H1 (cell line): ENCODE data around the gene FADD. TPM values are rescaled to one million over a fixed set of nuclear protein-coding genes. Genes with fewer than 3 reads are reported as not detected.

Source experiments
- CTCF ChIA-PET: fragments of 300-600 bp; sonication (Branson Sonifier 250); formaldehyde crosslinking; loops from one replicate; lab custom pipeline; 2021; ENCODE audit not compliant: partially characterized antibody; lab: Charles Lee
- POLR2A ChIA-PET: fragments of 300-600 bp; sonication (Branson Sonifier 250); formaldehyde crosslinking; loops from one replicate; lab custom pipeline; 2021; ENCODE audit warnings: inconsistent platforms; ENCODE audit not compliant: partially characterized antibody; lab: Charles Lee
- DNase-seq, 2 experiments: peaks; one replicate each; pipeline versions ENCODE4 v3.0.0 to v3.0.0-alpha.2; 2010 to 2022; ENCODE audit warnings: low spot score in 2 of 2, low read depth in 1 of 2, mixed read lengths in 1 of 2
- FAIRE-seq: peaks from 2 replicates; lab custom pipeline; 2011; peaks lifted over from hg19 to GRCh38; lab: Jason Lieb, UNC
- H2AFZ ChIP-seq: 2 replicates; pipeline ENCODE4 v1.8.1; 2012; ENCODE audit warnings: low read length, inconsistent platforms
- H2AK5ac ChIP-seq: 2 replicates; pipeline ENCODE4 v1.6.1; 2013; ENCODE audit warnings: low read depth, low read length
- H2BK120ac ChIP-seq: replicated peaks from 2 replicates; pipeline ENCODE3; 2013; ENCODE audit warnings: low read depth, low read length, inconsistent platforms
- H2BK12ac ChIP-seq: 2 replicates; pipeline ENCODE4 v1.6.1; 2013; ENCODE audit warnings: low read depth, low read length
- H2BK15ac ChIP-seq: 2 replicates; pipeline ENCODE4 v1.6.1; 2013; ENCODE audit warnings: low read length
- H2BK20ac ChIP-seq: 2 replicates; pipeline ENCODE4 v1.6.1; 2013; ENCODE audit warnings: low read length
- H2BK5ac ChIP-seq: 2 replicates; pipeline ENCODE4 v1.6.1; 2013; ENCODE audit warnings: low read depth, low read length
- H3K14ac ChIP-seq: 2 replicates; pipeline ENCODE4 v1.6.1; 2013; ENCODE audit warnings: inconsistent platforms; ENCODE audit not compliant: insufficient read length
- H3K18ac ChIP-seq: 2 replicates; pipeline ENCODE4 v1.6.1; 2013; ENCODE audit warnings: low read length; ENCODE audit errors: extremely low read depth
- H3K23ac ChIP-seq: 2 replicates; pipeline ENCODE4 v1.6.1; 2013; ENCODE audit warnings: inconsistent platforms; ENCODE audit not compliant: insufficient read length
- H3K23me2 ChIP-seq: 2 replicates; pipeline ENCODE4 v1.6.1; 2013; ENCODE audit warnings: low read depth, low read length
- H3K27ac ChIP-seq: 2 replicates; pipeline ENCODE4 v1.6.1; 2011; ENCODE audit warnings: low read depth, low read length, inconsistent platforms
- H3K27me3 ChIP-seq, 4 experiments: replicated peaks in 1 of 4; 1 replicate in 1 of 4; 2 replicates in 3 of 4; pipeline versions ENCODE4 v1.6.1 to v1.8.1; 2011 to 2013; ENCODE audit warnings: low read length in 3 of 4, mild to moderate bottlenecking in 3 of 4, inconsistent platforms in 2 of 4, mixed read lengths in 2 of 4, moderate library complexity in 1 of 4; ENCODE audit not compliant: control insufficient read depth in 3 of 4, insufficient read depth in 3 of 4; ENCODE audit errors: extremely low read depth in 1 of 4
- H3K36me3 ChIP-seq, 4 experiments: 2 replicates each; pipeline versions ENCODE4 v1.6.1 to v1.8.1; 2011 to 2013; ENCODE audit warnings: mild to moderate bottlenecking in 4 of 4, low read length in 3 of 4, moderate library complexity in 2 of 4, control low read depth in 1 of 4, inconsistent platforms in 1 of 4; ENCODE audit not compliant: insufficient read depth in 4 of 4, control insufficient read depth in 2 of 4
- H3K4ac ChIP-seq: replicated peaks from 2 replicates; pipeline ENCODE3; 2013; ENCODE audit warnings: low read length, low read depth, mixed read lengths, inconsistent platforms; ENCODE audit not compliant: insufficient read length
- H3K4me1 ChIP-seq, 4 experiments: replicated peaks in 1 of 4; 1 replicate in 1 of 4; 2 replicates in 3 of 4; pipeline versions ENCODE4 v1.6.1 to v1.8.1; 2011 to 2013; ENCODE audit warnings: low read length in 3 of 4, inconsistent platforms in 2 of 4, mixed read lengths in 1 of 4; ENCODE audit not compliant: insufficient read depth in 4 of 4, control insufficient read depth in 3 of 4
- H3K4me2 ChIP-seq, 2 experiments: 2 replicates each; pipeline versions ENCODE4 v1.6.1 to v1.8.1; 2011 to 2013; ENCODE audit warnings: low read depth in 2 of 2, low read length in 2 of 2, control low read depth in 1 of 2, inconsistent platforms in 1 of 2, mild to moderate bottlenecking in 1 of 2; ENCODE audit not compliant: insufficient read depth in 1 of 2
- H3K4me3 ChIP-seq, 4 experiments: fragments of 200-600, 300-600 bp in 1 of 4; sonication (generic), shearing (Covaris generic), sonication (Bioruptor Twin) in 1 of 4; 2 replicates each; pipeline versions ENCODE4 v1.5.1 to v1.8.1; 2011 to 2016; ENCODE audit warnings: low read length in 4 of 4, low read depth in 3 of 4, control low read depth in 2 of 4, inconsistent platforms in 2 of 4, mild to moderate bottlenecking in 2 of 4, mixed read lengths in 1 of 4, moderate library complexity in 1 of 4; ENCODE audit not compliant: insufficient read depth in 2 of 4; ENCODE audit errors: extremely low read depth in 1 of 4
- H3K56ac ChIP-seq: replicated peaks from 2 replicates; pipeline ENCODE3; 2013; ENCODE audit warnings: low read depth, mild to moderate bottlenecking, mixed read lengths, low read length, inconsistent platforms; ENCODE audit not compliant: insufficient read length
- H3K79me1 ChIP-seq: 2 replicates; pipeline ENCODE4 v1.6.1; 2013; ENCODE audit warnings: low read depth, low read length, control low read depth
- H3K79me2 ChIP-seq, 2 experiments: 2 replicates each; pipeline versions ENCODE4 v1.6.1 to v1.8.1; 2012 to 2013; ENCODE audit warnings: low read length in 2 of 2, mild to moderate bottlenecking in 2 of 2, inconsistent platforms in 1 of 2; ENCODE audit not compliant: insufficient read depth in 2 of 2, control insufficient read depth in 1 of 2
- H3K9ac ChIP-seq, 4 experiments: replicated peaks in 1 of 4; 1 replicate in 1 of 4; 2 replicates in 3 of 4; pipeline versions ENCODE4 v1.6.1 to v1.8.1; 2011 to 2013; ENCODE audit warnings: low read depth in 3 of 4, low read length in 3 of 4, control low read depth in 2 of 4, mild to moderate bottlenecking in 2 of 4, moderate library complexity in 2 of 4, inconsistent platforms in 1 of 4; ENCODE audit errors: extremely low read depth in 1 of 4
- H3K9me3 ChIP-seq, 2 experiments: 2 replicates each; pipeline versions ENCODE4 v1.6.1 to v1.8.1; 2012 to 2013; ENCODE audit warnings: mild to moderate bottlenecking in 2 of 2, moderate library complexity in 2 of 2, control low read depth in 1 of 2, inconsistent platforms in 1 of 2, low read depth in 1 of 2, low read length in 1 of 2, mixed read lengths in 1 of 2; ENCODE audit not compliant: insufficient read depth in 2 of 2
- H4K20me1 ChIP-seq, 2 experiments: replicated peaks in 1 of 2; 2 replicates each; pipeline versions ENCODE3 to v1.8.1; 2011 to 2013; ENCODE audit warnings: inconsistent platforms in 2 of 2, low read length in 2 of 2, mild to moderate bottlenecking in 1 of 2; ENCODE audit not compliant: insufficient read depth in 2 of 2, control insufficient read depth in 1 of 2
- H4K5ac ChIP-seq: 2 replicates; pipeline ENCODE4 v1.6.1; 2013; ENCODE audit warnings: low read length, low read depth, mixed read lengths, inconsistent platforms; ENCODE audit not compliant: insufficient read length
- H4K8ac ChIP-seq: 2 replicates; pipeline ENCODE4 v1.8.0; 2013; ENCODE audit warnings: mild to moderate bottlenecking, moderate library complexity, low read length, inconsistent platforms; ENCODE audit not compliant: insufficient read depth; ENCODE audit errors: extremely low read depth
- H4K91ac ChIP-seq: replicated peaks from 2 replicates; pipeline ENCODE3; 2013; ENCODE audit warnings: low read length, mixed read lengths, inconsistent platforms; ENCODE audit not compliant: insufficient read length
- BRCA1 ChIP-seq: IDR thresholded peaks from 2 replicates; pipeline ENCODE4 v1.6.1; 2012; ENCODE audit warnings: low read depth, low read length, improper control_type of control experiment
- POU5F1 ChIP-seq: IDR thresholded peaks from 2 replicates; pipeline ENCODE4 v1.6.1; 2011; ENCODE audit warnings: low read depth, mild to moderate bottlenecking, low read length, moderate library complexity
- SIRT6 ChIP-seq: IDR thresholded peaks from one replicate; pipeline ENCODE4 v1.7.1; 2012; ENCODE audit warnings: low read length, inconsistent platforms
- WGBS, 2 experiments: shearing (Covaris generic) in 1 of 2; methylation state at CpG; one replicate each; pipeline versions ENCODE4 v1.1.6 to v1.1.7; 2013 to 2015; ENCODE audit warnings: low lambda C conversion rate in 2 of 2, mixed read lengths in 2 of 2, inconsistent platforms in 1 of 2, low coverage in 1 of 2, missing lambda C conversion rate in 1 of 2; ENCODE audit not compliant: insufficient replicate concordance in 2 of 2, insufficient coverage in 1 of 2, insufficient read length in 1 of 2; ENCODE audit errors: extremely low coverage in 1 of 2, missing lambda C conversion rate in 1 of 2; 5-methylcytosine and 5-hydroxymethylcytosine counted together
- polyA plus RNA-seq, 7 experiments: library from polyadenylated mRNA; depleted of rRNA in 3 of 7; stranded (reverse) in 5 of 7; unstranded in 2 of 7; fragments of >200 nt in 5 of 7; fragments of 200-250 nt in 2 of 7; gene quantifications; 1 replicate in 5 of 7; 2 replicates in 1 of 7; 4 replicates in 1 of 7; pipeline versions ENCODE4 v1.2.1 to v1.2.3, GENCODE V29; 2011 to 2013; ENCODE audit warnings: missing spikeins in 2 of 7, mixed read lengths in 2 of 7
- total RNA-seq: library from RNA; stranded (reverse); fragmentation: NEBNext Ultra II Directional; extraction: Animal tissue kit (Norgen Biotek cat#: 25700); gene quantifications from 2 replicates; pipeline ENCODE4 v1.2.1, GENCODE V29; 2021

Gene FADD
- total and polyA plus RNA-seq, 2 of the 8 experiments (the other 6 are each of a cell fraction or from before 2014, with no cell fraction given), result 29.0 to 43.9 TPM

GRCh38 chr11:70194792-70195791 lies 8.0 kb upstream of the FADD start:
- Histone ChIP-seq H3K14ac (no peak overlapping the region), H3K4me3 (no peak overlapping the region), H2BK20ac (no peak overlapping the region), H4K91ac (peak overlapping the region; percentile 42), H2BK15ac (peak overlapping the region; percentile 1; the same call in 1 of the 2 replicates), H3K27ac (no peak overlapping the region), H3K79me1 (no peaks in the 10 kb centered on the region), H3K79me2 (no peaks in the 10 kb centered on the region), H3K4me2 (no peak overlapping the region), H3K36me3 (no peaks in the 10 kb centered on the region), H3K23me2 (peaks cover 15% of the 10 kb centered on the region; the same call in 1 of the 2 replicates), H3K56ac (peak overlapping the region; percentile 98), H2BK12ac (0 out of 2 replicates have a peak overlapping the region, but pooled peaks have one; percentile 80), H3K27me3 (no peaks in the 10 kb centered on the region), H4K8ac (no peak overlapping the region), H3K18ac (no peak overlapping the region), H3K4me1 (no peaks in the 10 kb centered on the region), H2AFZ (no peak overlapping the region), H3K4ac (peak overlapping the region; percentile 85), H4K5ac (no peak overlapping the region), H2BK5ac (no peak overlapping the region), H2AK5ac (peak overlapping the region; percentile 58), H3K9me3 (no peaks in the 10 kb centered on the region; a peak in 1 of 4 replicates), H3K9ac (no peak overlapping the region), H4K20me1 (peaks cover 0 to 16% of the 10 kb centered on the region in 2 experiments), H3K23ac (no peak overlapping the region), H2BK120ac (no peak overlapping the region)
- ChIA-PET CTCF (interaction anchor here (0.9 to 6.0 kb wide), 39 partner anchors 10 to 316 kb away, joined by 3 to 62 read pairs (median 5); no protein-coding TSS in a partner anchor), POLR2A (no interaction called here)
- WGBS, 2 experiments, result 69 to 100% methylated on average over 1 to 3 of the region's 3 CpGs
- FAIRE-seq (no peak), DNase-seq (no peak)
- TF ChIP-seq SIRT6 (no peak), BRCA1 (no peak), POU5F1 (no peak)
